B cell (primary cell): Measurements from ENCODE around the gene CASD1. TPM values are rescaled to one million over a fixed set of nuclear protein-coding genes. Genes with fewer than 3 reads are reported as not detected.

Experiments used
- ATAC-seq: fragments of 200-7000 bp; cut with Tn5 transposase; one replicate; pipeline ENCODE4 v1.10.0; 2021; ENCODE audit warnings: low read depth, mild to moderate bottlenecking, moderate number of reproducible peaks, moderate library complexity
- CTCF ChIA-PET: fragments of 350-600 bp; sonication (Branson Sonifier 250); formaldehyde crosslinking; loops from one replicate; lab custom pipeline; 2021; ENCODE audit warnings: antibody characterized with exemption, inconsistent platforms; lab: Charles Lee
- POLR2A ChIA-PET: fragments of 350-600 bp; sonication (Branson Sonifier 250); formaldehyde crosslinking; loops from one replicate; lab custom pipeline; 2021; ENCODE audit warnings: antibody characterized with exemption; lab: Charles Lee
- DNase-seq: peaks from one replicate; pipeline ENCODE4 v3.0.0; 2013
- H2AFZ ChIP-seq: 2 replicates; pipeline ENCODE4 v1.6.1; 2012; ENCODE audit warnings: mild to moderate bottlenecking, low read depth, low read length; ENCODE audit not compliant: insufficient read depth, poor library complexity, severe bottlenecking
- H3K27ac ChIP-seq, 2 donors: 1 replicate in 1 of 2; 2 replicates in 1 of 2; pipeline ENCODE4 v1.5.1; 2012 to 2013; ENCODE audit warnings: low read length in 2 of 2, mild to moderate bottlenecking in 2 of 2, moderate library complexity in 1 of 2
- H3K27me3 ChIP-seq, 4 experiments: fragments of 200-600 bp in 1 of 4; sonication (generic) in 1 of 4; replicated peaks in 1 of 4; 1 replicate in 2 of 4; 2 replicates in 2 of 4; pipeline versions ENCODE4 v1.6.1 to v1.7.0; 2013 to 2016; ENCODE audit warnings: low read length in 3 of 4, mild to moderate bottlenecking in 2 of 4, mixed read lengths in 1 of 4, moderate library complexity in 1 of 4; ENCODE audit not compliant: insufficient read depth in 4 of 4, control insufficient read depth in 3 of 4; ENCODE audit errors: control extremely low read depth in 1 of 4
- H3K36me3 ChIP-seq, 2 experiments: replicated peaks in 1 of 2; 1 replicate in 1 of 2; 2 replicates in 1 of 2; pipeline versions ENCODE4 v1.6.1 to v1.7.1; 2013; ENCODE audit warnings: low read length in 1 of 2; ENCODE audit not compliant: insufficient read depth in 2 of 2, control insufficient read depth in 1 of 2; ENCODE audit errors: control extremely low read depth in 1 of 2, extremely low read depth in 1 of 2
- H3K4me1 ChIP-seq, 2 donors: fragments of 200-600 bp in 1 of 2; sonication (generic) in 1 of 2; 1 replicate in 1 of 2; 2 replicates in 1 of 2; pipeline versions ENCODE4 v1.5.1 to v1.6.1; 2013 to 2017; ENCODE audit warnings: low read length in 2 of 2; ENCODE audit not compliant: control insufficient read depth in 2 of 2, insufficient read depth in 2 of 2
- H3K4me2 ChIP-seq: replicated peaks from 2 replicates; pipeline ENCODE3; 2012; ENCODE audit warnings: mild to moderate bottlenecking, low read depth, low read length; ENCODE audit not compliant: poor library complexity, severe bottlenecking
- H3K4me3 ChIP-seq, 5 experiments: fragments of 200-600 bp in 1 of 5; sonication (generic) in 1 of 5; 1 replicate in 3 of 5; 2 replicates in 2 of 5; pipeline versions ENCODE4 v1.5.1 to v1.7.0; 2011 to 2016; ENCODE audit warnings: low read length in 4 of 5, mild to moderate bottlenecking in 4 of 5, low read depth in 2 of 5, control low read depth in 1 of 5, moderate library complexity in 1 of 5; ENCODE audit not compliant: insufficient read depth in 1 of 5; ENCODE audit errors: control extremely low read depth in 1 of 5, extremely low read depth in 1 of 5
- H3K79me2 ChIP-seq: fragments of 200-600 bp; sonication (generic); one replicate; pipeline ENCODE4 v1.6.0; 2016; ENCODE audit warnings: low read length; ENCODE audit not compliant: control insufficient read depth, insufficient read depth
- H3K9ac ChIP-seq: fragments of 200-600 bp; sonication (generic); 2 replicates; pipeline ENCODE4 v1.6.1; 2017; ENCODE audit warnings: mild to moderate bottlenecking, low read length, moderate library complexity
- H3K9me3 ChIP-seq, 3 donors: one replicate each; pipeline versions ENCODE4 v1.6.1 to v1.7.1; 2013; ENCODE audit warnings: low read length in 2 of 3; ENCODE audit not compliant: control insufficient read depth in 2 of 3, insufficient read depth in 1 of 3; ENCODE audit errors: control extremely low read depth in 1 of 3
- H4K20me1 ChIP-seq: 2 replicates; pipeline ENCODE4 v1.6.0; 2012; ENCODE audit warnings: mild to moderate bottlenecking, low read length; ENCODE audit not compliant: insufficient read depth, control insufficient read depth, poor library complexity, severe bottlenecking
- H3K27ac Mint-ChIP-seq: one replicate; pipeline ENCODE4 v1.8.0; 2021; ENCODE audit warnings: mixed read lengths
- H3K27me3 Mint-ChIP-seq: one replicate; pipeline ENCODE4 v1.8.0; 2021; ENCODE audit warnings: mixed read lengths
- H3K4me1 Mint-ChIP-seq: one replicate; pipeline ENCODE4 v1.8.0; 2021; ENCODE audit warnings: mixed read lengths
- H3K4me3 Mint-ChIP-seq: one replicate; pipeline ENCODE4 v1.8.0; 2021; ENCODE audit warnings: mixed read lengths
- H3K9me3 Mint-ChIP-seq: one replicate; pipeline ENCODE4 v1.8.0; 2022; ENCODE audit warnings: mixed read lengths; ENCODE audit not compliant: insufficient read depth
- EZH2 ChIP-seq: IDR thresholded peaks from 2 replicates; pipeline ENCODE4 v1.6.1; 2012; ENCODE audit warnings: borderline replicate concordance, low read depth, mild to moderate bottlenecking, moderate library complexity, low read length; ENCODE audit not compliant: insufficient read depth, poor library complexity, severe bottlenecking
- WGBS: methylation state at CpG from one replicate; pipeline ENCODE4 v1.1.5; 2013; ENCODE audit warnings: missing lambda C conversion rate; ENCODE audit not compliant: insufficient coverage; 5-methylcytosine and 5-hydroxymethylcytosine counted together
- intact Hi-C: fragments of 100-400 bp; cut with micrococcal nuclease; formaldehyde crosslinking; loops from one replicate; pipeline ENCODE4 v1.10.0; 2022
- polyA minus RNA-seq: library from RNA; depleted of rRNA, polyadenylated mRNA; stranded (reverse); fragments of >200 nt; gene quantifications from 2 replicates; pipeline ENCODE4 v1.2.3, GENCODE V29; 2012
- polyA plus RNA-seq: library from polyadenylated mRNA; depleted of rRNA; stranded (reverse); fragments of >200 nt; gene quantifications from 2 replicates; pipeline ENCODE4 v1.2.3, GENCODE V29; 2012
- total RNA-seq, 2 donors: library from RNA; stranded (reverse); fragments of 120-200 nt in 1 of 2; gene quantifications; 1 replicate in 1 of 2; 2 replicates in 1 of 2; pipeline versions ENCODE4 v1.2.3 to v1.2.4, GENCODE V29; 2013 to 2022
- TF ChIP-seq, protein P1 (sequence below): fragments of 200-600 bp; IDR thresholded peaks from one replicate; pipeline ENCODE4 v1.8.0; 2022; ENCODE audit warnings: antibody characterized with exemption, mild to moderate bottlenecking

The CASD1 gene
- total RNA-seq = 47.9 and 52.4 TPM in 2 replicates
- total RNA-seq (2013) = 35.1 TPM
- 9.2 and 19.0 TPM in 2 replicates for polyA plus RNA-seq
- 16.0 and 19.3 TPM in 2 replicates for polyA minus RNA-seq

DNA sequence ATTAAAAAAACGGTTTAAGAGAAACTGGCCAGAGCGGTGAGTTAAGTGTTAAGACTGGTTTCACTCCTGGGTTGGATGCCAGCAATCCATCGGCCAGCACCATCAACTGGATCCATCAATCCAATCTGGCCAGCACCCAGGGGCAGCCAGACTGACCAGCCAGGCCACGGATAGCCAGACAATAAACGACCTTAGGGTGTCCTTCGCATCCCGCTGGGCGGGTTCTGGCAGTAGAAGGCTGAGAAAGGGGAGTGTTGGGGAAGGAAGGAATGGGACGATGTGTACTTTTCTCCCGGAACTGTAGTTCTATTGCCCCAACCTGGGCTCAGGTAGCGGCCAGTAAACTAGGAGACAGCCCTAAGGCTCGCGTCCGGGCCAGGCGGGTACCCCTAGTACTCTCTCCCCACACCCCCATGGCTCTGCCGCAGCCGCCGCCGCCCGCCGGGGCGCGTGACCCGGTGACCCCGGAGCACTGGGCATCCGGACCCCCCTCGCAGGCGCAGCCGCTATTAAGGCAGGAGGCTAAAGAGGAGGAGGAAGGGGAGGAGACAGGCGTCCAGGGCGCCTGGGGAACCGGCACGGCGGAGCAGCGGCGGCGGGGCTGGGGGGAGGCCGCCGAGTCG is at the start of gene CASD1:
Gene CASD1 (plus strand): TSS at position 546 of the 623 bp plus-strand sequence. CDS start 276 bp downstream, outside the sequence.
- POLR2A ChIA-PET = no interaction called here
- intact Hi-C loops = loop anchor here (5.0 to 10.0 kb wide), 2 partner anchors 1275 to 1813 kb away; partner anchors contain the start of genes SLC25A13 and VPS50
- TF ChIP-seq, protein P1, sequence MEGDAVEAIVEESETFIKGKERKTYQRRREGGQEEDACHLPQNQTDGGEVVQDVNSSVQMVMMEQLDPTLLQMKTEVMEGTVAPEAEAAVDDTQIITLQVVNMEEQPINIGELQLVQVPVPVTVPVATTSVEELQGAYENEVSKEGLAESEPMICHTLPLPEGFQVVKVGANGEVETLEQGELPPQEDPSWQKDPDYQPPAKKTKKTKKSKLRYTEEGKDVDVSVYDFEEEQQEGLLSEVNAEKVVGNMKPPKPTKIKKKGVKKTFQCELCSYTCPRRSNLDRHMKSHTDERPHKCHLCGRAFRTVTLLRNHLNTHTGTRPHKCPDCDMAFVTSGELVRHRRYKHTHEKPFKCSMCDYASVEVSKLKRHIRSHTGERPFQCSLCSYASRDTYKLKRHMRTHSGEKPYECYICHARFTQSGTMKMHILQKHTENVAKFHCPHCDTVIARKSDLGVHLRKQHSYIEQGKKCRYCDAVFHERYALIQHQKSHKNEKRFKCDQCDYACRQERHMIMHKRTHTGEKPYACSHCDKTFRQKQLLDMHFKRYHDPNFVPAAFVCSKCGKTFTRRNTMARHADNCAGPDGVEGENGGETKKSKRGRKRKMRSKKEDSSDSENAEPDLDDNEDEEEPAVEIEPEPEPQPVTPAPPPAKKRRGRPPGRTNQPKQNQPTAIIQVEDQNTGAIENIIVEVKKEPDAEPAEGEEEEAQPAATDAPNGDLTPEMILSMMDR = no peak
- TF ChIP-seq EZH2 = no peak

DNA sequence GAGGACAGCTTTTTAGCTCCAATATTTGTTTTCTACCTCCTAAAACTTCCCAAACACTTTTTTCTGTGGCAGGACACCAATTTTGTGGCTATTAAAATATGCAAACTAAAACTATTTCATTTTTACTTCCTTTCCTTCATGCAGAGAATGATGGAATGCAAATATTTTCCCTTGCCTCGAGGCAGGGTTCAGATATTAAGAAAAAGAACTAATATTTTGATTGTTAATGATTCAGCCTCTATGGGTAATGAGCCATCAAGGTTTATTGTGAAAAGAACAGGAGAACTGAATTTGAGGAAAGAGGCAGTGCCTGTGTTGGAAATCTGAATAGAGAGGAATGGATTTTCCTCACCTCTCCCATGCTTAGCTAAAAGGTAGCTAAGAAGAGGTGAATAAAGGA is 43.1 kb upstream of the CASD1 start:
- ATAC-seq = no peak
- Histone ChIP-seq H3K79me2 (no peaks in the 10 kb centered on the region), H4K20me1 (no peaks in the 10 kb centered on the region), H3K4me1 (no peaks in the 10 kb centered on the region), H3K4me3 (no peak overlapping the region), H3K27me3 (peaks cover 0 to 4% (median 0%) of the 10 kb centered on the region in 4 experiments), H3K27ac (no peak overlapping the region), H3K36me3 (no peaks in the 10 kb centered on the region), H2AFZ (no peak overlapping the region), H3K9me3 (peaks cover 0 to 1% (median 0%) of the 10 kb centered on the region in 3 donors), H3K4me2 (no peak overlapping the region), H3K9ac (no peak overlapping the region)
- ChIA-PET POLR2A (no interaction called here), CTCF (interaction anchor here (1.3 to 1.8 kb wide), 2 partner anchors 18 to 22 kb away, joined by 3 to 7 read pairs; no protein-coding TSS in a partner anchor)
- WGBS = no CpG with 5 or more reads among the region's 1 CpG
- TF ChIP-seq EZH2 = no peak
- TF ChIP-seq, protein P1 = no peak
- Mint-ChIP-seq H3K4me1 (no peaks in the 10 kb centered on the region), H3K27me3 (peaks cover 4% of the 10 kb centered on the region), H3K9me3 (peaks cover 3% of the 10 kb centered on the region), H3K27ac (no peak overlapping the region), H3K4me3 (no peak overlapping the region)
- DNase-seq = no peak
- intact Hi-C loops = no loop called here

More for the DNA sequence above, at the start of gene CASD1:
- H3K9me3 Mint-ChIP-seq = no peaks in the 10 kb centered on the region
- peak; percentile 70 for ATAC-seq
- peaks cover 42% of the 10 kb centered on the region for H3K4me1 Mint-ChIP-seq
- H3K27ac Mint-ChIP-seq = peak within 1 kb of the TSS; percentile 93
- Histone ChIP-seq H3K4me3 (peak within 1 kb of the TSS; percentile 44 to 80 (median 73)), H3K4me1 (peaks cover 18 to 20% of the 10 kb centered on the region in 2 donors), H3K36me3 (no peaks in the 10 kb centered on the region), H3K9ac (peak within 1 kb of the TSS; percentile 82), H3K9me3 (no peaks in the 10 kb centered on the region), H3K27me3 (no peaks in the 10 kb centered on the region), H3K27ac (peak within 1 kb of the TSS; percentile 80 to 92), H4K20me1 (no peaks in the 10 kb centered on the region), H3K4me2 (peak within 1 kb of the TSS; percentile 85), H2AFZ (peak within 1 kb of the TSS; percentile 99), H3K79me2 (peaks cover 57% of the 10 kb centered on the region)
- CTCF ChIA-PET = interaction anchor here (1.0 kb wide), 1 partner anchor 60 kb away, joined by 6 read pairs; no protein-coding TSS in a partner anchor
- H3K4me3 Mint-ChIP-seq = peak within 1 kb of the TSS; percentile 88
- H3K27me3 Mint-ChIP-seq = no peaks in the 10 kb centered on the region
- peak; percentile 80 for DNase-seq
- WGBS = 6% methylated on average over 34 of the region's 40 CpGs
